Fibroblast of mammary gland (primary cell): ENCODE data around the gene PTPRJ.

Experiments
- DNase-seq: peaks from one replicate; pipeline ENCODE4 v3.0.0-alpha.2; 2010; ENCODE audit warnings: low read depth
- H3K4me3 ChIP-seq: 2 replicates; pipeline ENCODE4 v1.5.1; 2011; ENCODE audit warnings: low read depth, mild to moderate bottlenecking, low read length, moderate library complexity; ENCODE audit not compliant: control insufficient read depth
- CTCF ChIP-seq: conservative IDR thresholded peaks from 2 replicates; pipeline ENCODE4 v1.5.1; 2011; ENCODE audit warnings: low read depth, low read length, inconsistent platforms; ENCODE audit not compliant: control insufficient read depth, insufficient read depth

PTPRJ gene

DNA sequence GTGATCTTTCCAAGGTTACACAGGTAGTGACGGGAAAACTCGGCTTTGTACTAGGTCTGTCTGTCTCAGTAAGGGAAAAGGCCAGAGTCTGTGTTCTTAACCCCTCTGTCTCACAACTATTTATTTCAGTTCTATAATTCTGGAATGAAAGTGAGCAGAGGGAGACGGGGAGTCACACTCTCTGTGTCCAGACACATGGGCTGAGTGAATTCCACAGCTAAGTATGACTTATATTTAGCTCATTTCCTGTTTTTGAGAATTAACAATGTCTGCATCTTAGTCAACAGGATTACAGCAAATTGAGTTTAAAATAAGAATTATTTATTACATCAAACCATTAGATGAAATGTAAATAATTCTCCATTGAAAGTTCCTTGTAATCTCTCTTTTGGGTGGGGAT lies 173.8 kb downstream of the PTPRJ start:
- peak; percentile 62 for DNase-seq
- H3K4me3 ChIP-seq: no peak overlapping the region
- TF ChIP-seq CTCF: no peak

- no peak for DNase-seq
- H3K4me3 ChIP-seq: no peak overlapping the region
- no peak for TF ChIP-seq CTCF
Measured at GRCh38 chr11:48161951-48162884, 181.9 kb downstream of the PTPRJ start.

GRCh38 chr11:48162885-48163268 lies 182.5 kb downstream of the PTPRJ start:
- no peak for TF ChIP-seq CTCF
- DNase-seq: no peak
- H3K4me3 ChIP-seq: no peak overlapping the region

GRCh38 chr11:48163360-48164100 lies 183.2 kb downstream of the PTPRJ start:
- H3K4me3 ChIP-seq: no peak overlapping the region
- no peak for TF ChIP-seq CTCF
- no peak for DNase-seq

DNA sequence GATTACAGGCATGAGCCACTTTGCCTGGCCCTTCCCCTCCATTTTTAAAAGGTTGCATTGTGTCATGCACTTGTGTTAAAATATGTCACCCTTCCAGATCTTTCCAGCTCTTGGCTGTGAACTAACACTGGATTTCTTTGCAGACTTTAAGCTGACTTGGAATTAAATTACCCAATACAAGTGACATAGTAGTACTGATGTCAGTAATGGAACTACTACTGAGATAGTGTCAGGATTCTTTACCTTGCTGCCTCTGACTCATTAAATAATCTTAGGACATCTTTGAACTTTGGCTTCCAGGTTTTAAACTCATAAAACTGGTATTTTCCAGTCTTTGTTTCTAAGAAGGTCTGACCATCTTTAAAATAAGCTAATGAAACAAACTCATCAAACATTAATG lies 184.5 kb downstream of the PTPRJ start:
- no peak overlapping the region for H3K4me3 ChIP-seq
- DNase-seq: no peak

GRCh38 chr11:48165426-48165825 lies 185.1 kb downstream of the PTPRJ start:
- no peak overlapping the region for H3K4me3 ChIP-seq
- TF ChIP-seq CTCF: no peak
- DNase-seq: no peak

More for the DNA sequence above, 184.5 kb downstream of the PTPRJ start:
- no peak for TF ChIP-seq CTCF
